CD4-positive, alpha-beta T cell (primary cell): ENCODE data around the gene ZNF655. TPM values are rescaled to one million over a fixed set of nuclear protein-coding genes. Genes with fewer than 3 reads are reported as not detected.
"Not testable (repeated sequence)": the region's sequence is repeated elsewhere in the genome, so short reads cannot be mapped to it uniquely, and the experiment has no call there.

ENCODE experiments used
- ATAC-seq: fragments of 200-7000 bp; cut with Tn5 transposase; one replicate; pipeline ENCODE4 v1.10.0; 2022; ENCODE audit warnings: mild to moderate bottlenecking; ENCODE audit not compliant: poor library complexity
- CTCF ChIA-PET: fragments of 350-600 bp; sonication (Branson Sonifier 250); formaldehyde crosslinking; loops from one replicate; lab custom pipeline; 2021; ENCODE audit warnings: antibody characterized with exemption, inconsistent platforms; lab: Charles Lee
- POLR2A ChIA-PET: fragments of 350-600 bp; sonication (Branson Sonifier 250); formaldehyde crosslinking; loops from one replicate; lab custom pipeline; 2021; ENCODE audit warnings: antibody characterized with exemption, inconsistent platforms; lab: Charles Lee
- DNase-seq, 14 experiments: peaks; one replicate each; pipeline ENCODE4 v3.0.0-alpha.2; 2013 to 2020; ENCODE audit warnings: mixed read lengths in 2 of 14
- H3K27ac ChIP-seq, 2 donors: one replicate each; pipeline versions ENCODE4 v1.5.1 to v1.7.0; 2013; ENCODE audit warnings: low read length in 2 of 2, low read depth in 1 of 2, mild to moderate bottlenecking in 1 of 2
- H3K27me3 ChIP-seq, 2 experiments: 1 replicate in 1 of 2; 2 replicates in 1 of 2; pipeline versions ENCODE4 v1.6.1 to v1.7.0; 2013; ENCODE audit warnings: low read length in 2 of 2, control low read depth in 1 of 2, mild to moderate bottlenecking in 1 of 2, moderate library complexity in 1 of 2; ENCODE audit not compliant: insufficient read depth in 2 of 2, control insufficient read depth in 1 of 2
- H3K36me3 ChIP-seq: one replicate; pipeline ENCODE4 v1.6.1; 2013; ENCODE audit warnings: low read length, control low read depth; ENCODE audit not compliant: insufficient read depth
- H3K4me1 ChIP-seq: one replicate; pipeline ENCODE4 v1.6.1; 2013; ENCODE audit warnings: low read length, control low read depth; ENCODE audit not compliant: insufficient read depth
- H3K4me3 ChIP-seq: one replicate; pipeline ENCODE4 v1.5.1; 2013; ENCODE audit warnings: mild to moderate bottlenecking, low read length, moderate library complexity
- H3K9me3 ChIP-seq, 2 experiments: 1 replicate in 1 of 2; 2 replicates in 1 of 2; pipeline versions ENCODE4 v1.6.1 to v1.7.0; 2013; ENCODE audit warnings: low read length in 2 of 2, mild to moderate bottlenecking in 2 of 2, control low read depth in 1 of 2, moderate library complexity in 1 of 2; ENCODE audit not compliant: control insufficient read depth in 1 of 2, insufficient read depth in 1 of 2
- H3K27ac Mint-ChIP-seq: one replicate; pipeline ENCODE4 v1.8.0; 2020; ENCODE audit warnings: mixed read lengths
- H3K27me3 Mint-ChIP-seq: one replicate; pipeline ENCODE4 v1.8.0; 2021; ENCODE audit warnings: mixed read lengths
- H3K36me3 Mint-ChIP-seq: one replicate; pipeline ENCODE4 v1.8.0; 2021; ENCODE audit warnings: low read depth, mixed read lengths
- H3K4me1 Mint-ChIP-seq: one replicate; pipeline ENCODE4 v1.8.0; 2021; ENCODE audit warnings: low read depth, mixed read lengths
- H3K4me3 Mint-ChIP-seq: one replicate; pipeline ENCODE4 v1.8.0; 2020; ENCODE audit warnings: mild to moderate bottlenecking, mixed read lengths
- H3K9me3 Mint-ChIP-seq: one replicate; pipeline ENCODE4 v1.8.0; 2020; ENCODE audit warnings: mixed read lengths
- intact Hi-C, 2 experiments: fragments of 100-400 bp; cut with DNase I in 1 of 2; cut with micrococcal nuclease in 1 of 2; formaldehyde crosslinking; loops; one replicate each; pipeline versions ENCODE4 v1.15.1 to v1.9.0; 2023 to 2025; cut with DNase I, micrococcal nuclease
- total RNA-seq, 174 experiments: library from RNA in 2 of 174; stranded (reverse) in 2 of 174; gene quantifications; one replicate each; pipeline ENCODE4 v1.2.3 and lab custom pipeline; 2021 to 2026
- TF ChIP-seq, protein P1 (sequence below): fragments of 200-600 bp; IDR thresholded peaks from one replicate; pipeline ENCODE4 v1.8.0; 2022; ENCODE audit warnings: antibody characterized with exemption, mild to moderate bottlenecking

Gene ZNF655
- total RNA-seq, 2 experiments from 2014 or later, result 145 to 146 TPM

DNA sequence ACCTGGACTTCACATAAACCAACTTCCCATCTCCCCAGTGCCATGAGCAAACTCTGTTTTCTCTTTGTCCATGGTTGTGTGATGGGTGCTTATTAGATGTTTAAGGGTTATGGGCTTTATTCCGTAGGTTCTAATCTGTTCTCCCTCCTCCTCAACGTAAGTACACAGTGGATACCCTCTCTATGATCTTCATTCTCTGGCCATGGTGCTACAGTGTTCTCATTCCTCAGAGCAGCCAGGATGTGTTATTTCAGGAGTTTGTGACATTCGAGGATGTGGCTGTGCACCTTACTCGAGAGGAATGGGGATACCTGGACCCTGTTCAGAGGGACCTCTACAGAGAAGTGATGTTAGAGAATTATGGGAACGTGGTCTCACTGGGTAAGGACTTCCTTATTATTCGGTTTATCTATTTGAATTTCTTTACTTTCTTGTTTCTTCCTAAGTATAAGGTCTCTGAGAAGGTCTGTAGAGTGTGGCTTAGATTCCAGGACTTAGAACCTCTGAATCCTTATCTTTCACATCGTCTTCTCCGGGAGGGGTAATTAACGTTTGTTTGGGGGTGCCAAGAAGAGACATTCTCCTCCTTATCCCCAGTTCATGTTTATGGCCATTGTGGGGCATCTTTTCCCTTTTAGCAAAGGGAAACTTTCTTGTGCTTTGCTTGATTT lies 3.8 kb downstream of the ZNF655 start:
- Histone ChIP-seq H3K36me3 (peaks cover 62% of the 10 kb centered on the region), H3K9me3 (no peaks in the 10 kb centered on the region), H3K27ac (no peak overlapping the region), H3K4me3 (no peak overlapping the region), H3K27me3 (no peaks in the 10 kb centered on the region), H3K4me1 (peaks cover 28% of the 10 kb centered on the region)
- Mint-ChIP-seq H3K27me3 (no peaks in the 10 kb centered on the region), H3K4me1 (peaks cover 57% of the 10 kb centered on the region), H3K36me3 (peaks cover 85% of the 10 kb centered on the region), H3K27ac (peak overlapping the region; percentile 73), H3K9me3 (no peaks in the 10 kb centered on the region), H3K4me3 (peak overlapping the region; percentile 49)
- ChIA-PET POLR2A (no interaction called here), CTCF (no interaction called here)
- TF ChIP-seq, protein P1, sequence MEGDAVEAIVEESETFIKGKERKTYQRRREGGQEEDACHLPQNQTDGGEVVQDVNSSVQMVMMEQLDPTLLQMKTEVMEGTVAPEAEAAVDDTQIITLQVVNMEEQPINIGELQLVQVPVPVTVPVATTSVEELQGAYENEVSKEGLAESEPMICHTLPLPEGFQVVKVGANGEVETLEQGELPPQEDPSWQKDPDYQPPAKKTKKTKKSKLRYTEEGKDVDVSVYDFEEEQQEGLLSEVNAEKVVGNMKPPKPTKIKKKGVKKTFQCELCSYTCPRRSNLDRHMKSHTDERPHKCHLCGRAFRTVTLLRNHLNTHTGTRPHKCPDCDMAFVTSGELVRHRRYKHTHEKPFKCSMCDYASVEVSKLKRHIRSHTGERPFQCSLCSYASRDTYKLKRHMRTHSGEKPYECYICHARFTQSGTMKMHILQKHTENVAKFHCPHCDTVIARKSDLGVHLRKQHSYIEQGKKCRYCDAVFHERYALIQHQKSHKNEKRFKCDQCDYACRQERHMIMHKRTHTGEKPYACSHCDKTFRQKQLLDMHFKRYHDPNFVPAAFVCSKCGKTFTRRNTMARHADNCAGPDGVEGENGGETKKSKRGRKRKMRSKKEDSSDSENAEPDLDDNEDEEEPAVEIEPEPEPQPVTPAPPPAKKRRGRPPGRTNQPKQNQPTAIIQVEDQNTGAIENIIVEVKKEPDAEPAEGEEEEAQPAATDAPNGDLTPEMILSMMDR, result no peak
- DNase-seq (no peak), ATAC-seq (no peak)
- intact Hi-C loops, result no loop called here

DNA sequence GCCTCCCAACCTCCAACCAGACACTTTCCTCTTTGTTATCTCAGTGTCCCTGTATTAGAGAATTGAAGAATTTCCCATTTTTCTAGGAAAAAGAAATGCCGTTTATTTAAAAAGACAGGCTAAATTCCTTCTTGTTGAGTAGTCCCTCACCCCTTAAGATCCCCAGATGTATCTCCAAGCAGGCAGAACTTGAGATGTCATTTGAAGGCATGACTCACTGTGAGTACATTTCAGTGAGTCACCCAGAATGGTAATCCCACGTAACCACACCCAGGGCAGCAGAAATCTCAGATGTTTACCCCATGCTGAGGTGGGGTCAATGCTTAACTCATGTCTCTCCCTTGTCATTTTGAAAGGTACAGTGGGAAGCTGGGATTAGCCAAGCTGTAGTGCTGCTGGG lies 4.4 kb downstream of the ZNF655 start:
- Histone ChIP-seq H3K9me3 (no peaks in the 10 kb centered on the region), H3K36me3 (peaks cover 62% of the 10 kb centered on the region), H3K27me3 (no peaks in the 10 kb centered on the region), H3K4me3 (no peak overlapping the region), H3K27ac (no peak overlapping the region), H3K4me1 (peaks cover 25% of the 10 kb centered on the region)
- ChIA-PET CTCF (no interaction called here), POLR2A (no interaction called here)
- TF ChIP-seq, protein P1, result no peak
- H3K27ac Mint-ChIP-seq, result peak overlapping the region; percentile 73
- H3K9me3 Mint-ChIP-seq, result no peaks in the 10 kb centered on the region
- H3K4me3 Mint-ChIP-seq, result peak overlapping the region; percentile 49
- intact Hi-C loops, result no loop called here
- ATAC-seq, result no peak
- H3K4me1 Mint-ChIP-seq, result peaks cover 51% of the 10 kb centered on the region
- H3K36me3 Mint-ChIP-seq, result peaks cover 84% of the 10 kb centered on the region
- DNase-seq, result peak in 6 of 14 experiments; percentile 15 to 48 (median 26)
- no peaks in the 10 kb centered on the region for H3K27me3 Mint-ChIP-seq

DNA sequence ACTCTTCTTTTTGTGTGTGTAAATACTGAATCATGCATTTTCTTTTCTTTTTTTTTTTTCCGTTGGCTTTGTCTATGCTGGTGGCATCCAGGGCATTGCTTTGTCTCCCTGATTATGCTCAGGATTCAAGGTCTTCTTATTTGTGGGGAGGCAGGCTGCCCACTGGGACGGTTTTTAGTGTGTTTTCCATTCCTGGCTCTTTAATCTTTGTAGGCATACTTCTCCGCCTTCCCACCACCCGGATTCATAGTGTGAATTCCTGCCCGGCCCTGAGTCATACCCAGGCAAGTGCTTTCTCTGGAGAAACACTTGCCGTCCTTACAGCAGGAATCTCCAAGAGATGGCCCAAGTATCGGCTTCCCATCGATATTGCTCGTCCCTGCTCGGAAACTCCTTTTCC lies 5.2 kb downstream of the ZNF655 start:
- ChIA-PET POLR2A (no interaction called here), CTCF (no interaction called here)
- H3K36me3 Mint-ChIP-seq, result peaks cover 81% of the 10 kb centered on the region
- Histone ChIP-seq H3K4me3 (no peak overlapping the region), H3K36me3 (peaks cover 66% of the 10 kb centered on the region), H3K9me3 (no peaks in the 10 kb centered on the region), H3K27ac (no peak overlapping the region), H3K27me3 (no peaks in the 10 kb centered on the region), H3K4me1 (peaks cover 25% of the 10 kb centered on the region)
- DNase-seq, result no peak
- no peak for ATAC-seq
- H3K27ac Mint-ChIP-seq, result peak overlapping the region; percentile 43
- H3K4me1 Mint-ChIP-seq, result peaks cover 47% of the 10 kb centered on the region
- no peaks in the 10 kb centered on the region for H3K9me3 Mint-ChIP-seq
- no peaks in the 10 kb centered on the region for H3K27me3 Mint-ChIP-seq
- intact Hi-C loops, result no loop called here
- peak overlapping the region; percentile 14 for H3K4me3 Mint-ChIP-seq
- TF ChIP-seq, protein P1, result no peak

DNA sequence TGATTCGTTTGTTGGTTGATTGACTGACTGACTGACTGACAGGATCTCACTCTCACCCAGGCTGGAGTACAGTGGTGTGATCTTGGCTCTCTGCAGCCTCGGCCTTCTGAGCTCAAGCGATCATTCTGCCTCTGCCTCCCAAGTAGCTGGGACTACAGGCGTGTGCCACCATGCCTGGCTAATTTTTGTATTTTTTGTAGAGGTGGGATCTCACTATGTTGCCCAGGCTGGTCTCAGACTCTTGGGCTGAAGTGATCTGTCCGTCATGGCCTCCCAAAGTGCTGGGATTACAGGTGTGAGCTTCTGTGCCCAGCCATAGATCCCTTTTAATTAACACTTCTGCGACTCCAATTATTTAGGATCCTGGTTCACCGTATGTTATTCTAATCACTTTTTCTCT lies 10.3 kb downstream of the ZNF655 start:
- H3K27me3 Mint-ChIP-seq, H3K9me3 Mint-ChIP-seq, H3K9me3 ChIP-seq, H3K27ac Mint-ChIP-seq, CTCF ChIA-PET, H3K27me3 ChIP-seq, H3K4me3 ChIP-seq, DNase-seq, intact Hi-C loops, H3K4me1 ChIP-seq, H3K27ac ChIP-seq, H3K4me3 Mint-ChIP-seq, ATAC-seq: not testable (repeated sequence)
- POLR2A ChIA-PET, result interaction anchor here (1.9 kb wide), 1 partner anchor 10 kb away, joined by 7 read pairs; the partner anchor contains the start of gene ZNF655
- Mint-ChIP-seq H3K36me3 (peaks cover 83% of the 10 kb centered on the region), H3K4me1 (peaks cover 17% of the 10 kb centered on the region)
- peaks cover 69% of the 10 kb centered on the region for H3K36me3 ChIP-seq
